Measurements from ENCODE around the gene LAMA2. TPM values are rescaled to one million over a fixed set of nuclear protein-coding genes. Genes with fewer than 3 reads are reported as not detected.

Gene LAMA2
- total and polyA plus RNA-seq, 2 experiments from 2014 or later: 11.1 to 57.5 TPM

DNA sequence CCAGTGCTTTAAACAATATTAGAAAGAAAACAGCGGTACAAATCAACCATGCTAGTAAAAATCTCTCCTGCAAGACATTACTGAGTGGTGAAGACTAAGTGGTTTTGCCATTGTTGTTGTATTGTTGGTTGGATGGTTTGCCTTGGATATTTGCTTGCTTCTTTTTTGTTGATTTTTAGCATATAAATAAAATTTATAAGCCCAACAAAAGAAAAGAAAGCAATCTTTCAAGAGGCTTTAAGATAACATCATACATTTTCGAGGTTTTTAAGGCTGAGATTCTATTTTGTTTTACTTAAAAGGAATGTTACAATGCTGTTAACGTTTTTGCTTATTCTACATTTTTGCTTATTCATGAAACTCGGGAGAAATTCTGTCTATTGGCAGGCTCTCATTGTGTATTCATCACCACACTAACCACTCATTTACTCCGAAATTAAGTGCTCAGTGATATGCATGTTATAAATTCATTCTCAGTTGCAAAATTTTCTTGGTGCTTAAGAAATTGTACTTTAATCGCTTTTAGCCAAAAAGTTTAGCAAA is 139.1 kb downstream of the LAMA2 start:
- Histone ChIP-seq H4K20me1 (ENCODE audit: insufficient read depth, poor library complexity, severe bottlenecking) (no peaks in the 10 kb centered on the region), H3K79me2 (no peaks in the 10 kb centered on the region), H3K36me3 (replicated peaks; ENCODE audit: insufficient read depth, low read depth) (no peaks in the 10 kb centered on the region), H3K9me3 (ENCODE audit: low read depth) (no peaks in the 10 kb centered on the region), H3K4me3 (no peak overlapping the region), H3K27ac (no peak overlapping the region), H3K9me2 (replicated peaks; ENCODE audit: insufficient read depth) (no peaks in the 10 kb centered on the region), H3K4me1 (ENCODE audit: insufficient read depth) (no peaks in the 10 kb centered on the region), H3K27me3 (no peaks in the 10 kb centered on the region), H2AFZ (no peak overlapping the region), H3K4me2 (no peak overlapping the region)
- TF ChIP-seq EZH2phosphoT487 (IDR thresholded peaks at IDR 0.05; ENCODE audit: low read depth, severe bottlenecking, unreplicated experiment) (no peak), EZH2 (IDR thresholded peaks at IDR 0.05; ENCODE audit: borderline replicate concordance) (no peak), CTCF (IDR thresholded peaks at IDR 0.05; ENCODE audit: poor library complexity) (no peak)
- 90% methylated on average over 6 of the region's 6 CpGs for WGBS (ENCODE audit: low lambda C conversion rate, missing lambda C conversion rate)
- DNase-seq (ENCODE audit: low spot score): no peak

DNA sequence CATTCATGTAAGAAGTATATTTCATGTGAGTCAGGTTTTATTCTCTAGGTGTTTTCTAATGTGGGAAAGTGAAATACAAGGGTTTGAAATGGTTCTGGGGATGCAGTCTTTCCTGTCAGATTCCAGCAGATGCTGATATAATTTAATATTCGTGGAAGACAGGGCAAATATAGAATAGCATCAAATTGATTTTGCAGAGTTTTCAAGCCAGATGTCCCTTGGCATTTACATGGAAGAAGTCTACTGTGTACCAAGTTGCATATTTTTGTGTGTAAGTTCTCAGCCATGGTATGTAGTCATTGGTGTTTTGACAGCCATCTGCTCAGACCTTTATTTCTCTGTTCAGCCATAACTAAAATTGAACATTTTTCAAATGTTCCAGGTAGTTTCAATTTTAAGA is 143.7 kb downstream of the LAMA2 start:
- Histone ChIP-seq H3K9me3 (ENCODE audit: low read depth) (no peaks in the 10 kb centered on the region), H2AFZ (no peak overlapping the region), H4K20me1 (ENCODE audit: insufficient read depth, poor library complexity, severe bottlenecking) (no peaks in the 10 kb centered on the region), H3K9me2 (replicated peaks; ENCODE audit: insufficient read depth) (no peaks in the 10 kb centered on the region), H3K4me1 (ENCODE audit: insufficient read depth) (no peaks in the 10 kb centered on the region), H3K27me3 (no peaks in the 10 kb centered on the region), H3K36me3 (replicated peaks; ENCODE audit: insufficient read depth, low read depth) (no peaks in the 10 kb centered on the region), H3K4me2 (no peak overlapping the region), H3K79me2 (no peaks in the 10 kb centered on the region), H3K27ac (no peak overlapping the region), H3K4me3 (no peak overlapping the region)
- 80% methylated on average over 1 of the region's 1 CpG for WGBS (ENCODE audit: low lambda C conversion rate, missing lambda C conversion rate)
- DNase-seq (ENCODE audit: low spot score): no peak
- no peak for TF ChIP-seq EZH2phosphoT487 (IDR thresholded peaks at IDR 0.05; ENCODE audit: low read depth, severe bottlenecking, unreplicated experiment)
- TF ChIP-seq CTCF (IDR thresholded peaks at IDR 0.05; ENCODE audit: poor library complexity): no peak
- TF ChIP-seq EZH2 (IDR thresholded peaks at IDR 0.05; ENCODE audit: borderline replicate concordance): no peak

GRCh38 chr6:129029778-129030177 is 146.8 kb downstream of the LAMA2 start:
- 40% methylated on average over 2 of the region's 2 CpGs for WGBS (ENCODE audit: low lambda C conversion rate, missing lambda C conversion rate)
- no peak overlapping the region for H3K27ac ChIP-seq
- H3K4me3 ChIP-seq: no peak overlapping the region
- H3K36me3 ChIP-seq (replicated peaks; ENCODE audit: insufficient read depth, low read depth): no peaks in the 10 kb centered on the region
- no peak overlapping the region for H2AFZ ChIP-seq
- H3K9me3 ChIP-seq (ENCODE audit: low read depth): no peaks in the 10 kb centered on the region
- TF ChIP-seq EZH2phosphoT487 (IDR thresholded peaks at IDR 0.05; ENCODE audit: low read depth, severe bottlenecking, unreplicated experiment) (no peak), EZH2 (IDR thresholded peaks at IDR 0.05; ENCODE audit: borderline replicate concordance) (no peak), CTCF (IDR thresholded peaks at IDR 0.05; ENCODE audit: poor library complexity) (no peak)
- H3K9me2 ChIP-seq (replicated peaks; ENCODE audit: insufficient read depth): no peaks in the 10 kb centered on the region
- no peaks in the 10 kb centered on the region for H3K4me1 ChIP-seq (ENCODE audit: insufficient read depth)
- H3K27me3 ChIP-seq: no peaks in the 10 kb centered on the region
- no peak overlapping the region for H3K4me2 ChIP-seq
- DNase-seq (ENCODE audit: low spot score): no peak
- H3K79me2 ChIP-seq: no peaks in the 10 kb centered on the region
- no peaks in the 10 kb centered on the region for H4K20me1 ChIP-seq (ENCODE audit: insufficient read depth, poor library complexity, severe bottlenecking)
